ENCODE results near the gene SLC4A1.

The SLC4A1 gene

GRCh38 chr17:44217738-44218343 lies 50.1 kb downstream of the SLC4A1 start (continued):
- TF ChIP-seq PATZ1 (CRISPR knock-in tag; IDR thresholded peaks at IDR 0.05; ENCODE audit: borderline replicate concordance), result no peak
- no peak for TF ChIP-seq RARB (CRISPR knock-in tag; IDR thresholded peaks at IDR 0.05)
- no peak for TF ChIP-seq ZNF565 (CRISPR knock-in tag; conservative IDR thresholded peaks at IDR 0.05; ENCODE audit: low read depth)

- ATAC-seq, result no peak
- TF ChIP-seq ZFP3 (CRISPR knock-in tag; IDR thresholded peaks at IDR 0.05) (no peak), ZNF8 (CRISPR knock-in tag; IDR thresholded peaks at IDR 0.05) (no peak), SNAI2 (CRISPR knock-in tag; IDR thresholded peaks at IDR 0.05) (no peak), ZC3H10 (CRISPR knock-in tag; IDR thresholded peaks at IDR 0.05) (no peak), BACH2 (CRISPR knock-in tag; IDR thresholded peaks at IDR 0.05; ENCODE audit: borderline replicate concordance) (no peak), ESRRG (CRISPR knock-in tag; IDR thresholded peaks at IDR 0.05) (no peak), CREB5 (CRISPR knock-in tag; IDR thresholded peaks at IDR 0.05; ENCODE audit: low read depth) (no peak), PPARA (CRISPR knock-in tag; IDR thresholded peaks at IDR 0.05; ENCODE audit: borderline replicate concordance) (no peak), OSR1 (CRISPR knock-in tag; IDR thresholded peaks at IDR 0.05) (no peak), ZNF70 (CRISPR knock-in tag; IDR thresholded peaks at IDR 0.05) (no peak), ISL1 (CRISPR knock-in tag; IDR thresholded peaks at IDR 0.05) (no peak), CSDC2 (CRISPR knock-in tag; IDR thresholded peaks at IDR 0.05) (no peak), RARB (CRISPR knock-in tag; IDR thresholded peaks at IDR 0.05) (no peak), ZNF565 (CRISPR knock-in tag; conservative IDR thresholded peaks at IDR 0.05; ENCODE audit: low read depth) (no peak), ARNTL (CRISPR knock-in tag; IDR thresholded peaks at IDR 0.05; ENCODE audit: borderline replicate concordance, low read depth) (no peak), PATZ1 (CRISPR knock-in tag; IDR thresholded peaks at IDR 0.05; ENCODE audit: borderline replicate concordance) (no peak), CSRNP3 (CRISPR knock-in tag; IDR thresholded peaks at IDR 0.05) (no peak), TCF4 (CRISPR knock-in tag; IDR thresholded peaks at IDR 0.05; ENCODE audit: borderline replicate concordance) (no peak)
These were observed 51.2 kb downstream of the SLC4A1 start for GRCh38 chr17:44216694-44217093.

GRCh38 chr17:44216173-44216572 lies 51.8 kb downstream of the SLC4A1 start:
- TF ChIP-seq SNAI2 (CRISPR knock-in tag; IDR thresholded peaks at IDR 0.05) (no peak), GLIS3 (CRISPR knock-in tag; IDR thresholded peaks at IDR 0.05) (no peak), BACH2 (CRISPR knock-in tag; IDR thresholded peaks at IDR 0.05; ENCODE audit: borderline replicate concordance) (no peak), ARNTL (CRISPR knock-in tag; IDR thresholded peaks at IDR 0.05; ENCODE audit: borderline replicate concordance, low read depth) (no peak), POU6F1 (CRISPR knock-in tag; IDR thresholded peaks at IDR 0.05; ENCODE audit: borderline replicate concordance, low read depth) (no peak), ISL1 (CRISPR knock-in tag; IDR thresholded peaks at IDR 0.05) (no peak), PPARA (CRISPR knock-in tag; IDR thresholded peaks at IDR 0.05; ENCODE audit: borderline replicate concordance) (no peak), ESRRG (CRISPR knock-in tag; IDR thresholded peaks at IDR 0.05) (no peak), ZFP30 (CRISPR knock-in tag; IDR thresholded peaks at IDR 0.05) (no peak), CSRNP3 (CRISPR knock-in tag; IDR thresholded peaks at IDR 0.05) (no peak), ZNF565 (CRISPR knock-in tag; conservative IDR thresholded peaks at IDR 0.05; ENCODE audit: low read depth) (no peak), OSR1 (CRISPR knock-in tag; IDR thresholded peaks at IDR 0.05) (no peak), TOX (CRISPR knock-in tag; IDR thresholded peaks at IDR 0.05; ENCODE audit: borderline replicate concordance) (no peak), ZNF8 (CRISPR knock-in tag; IDR thresholded peaks at IDR 0.05) (no peak), TCF4 (CRISPR knock-in tag; IDR thresholded peaks at IDR 0.05; ENCODE audit: borderline replicate concordance) (no peak), ZFP3 (CRISPR knock-in tag; IDR thresholded peaks at IDR 0.05) (no peak), ZC3H10 (CRISPR knock-in tag; IDR thresholded peaks at IDR 0.05) (no peak), PATZ1 (CRISPR knock-in tag; IDR thresholded peaks at IDR 0.05; ENCODE audit: borderline replicate concordance) (no peak)
- ATAC-seq, result no peak

All from SK-N-SH treated with all-trans-retinoic acid at 6 μM for 48 hours (cell line).